Stimulated activated CD8-positive, alpha-beta memory T cell treated with anti-CD3 and anti-CD28 coated beads, Interleukin-15, amount 100 ng/mL, for 48 hours (primary cell): Measurements from ENCODE around the gene RPS4Y1.
"Not testable (repeated sequence)": the region's sequence is repeated elsewhere in the genome, so short reads cannot be mapped to it uniquely, and the experiment has no call there.

Experiments used
- DNase-seq, 2 donors: peaks; one replicate each; pipeline ENCODE4 v3.0.0-alpha.2; 2020; ENCODE audit warnings: low read depth in 2 of 2

Gene RPS4Y1

GRCh38 chrY:2841471-2841893, at the start of gene RPS4Y1:
Gene RPS4Y1, plus strand, starts transcription at chrY:2841602. Its CDS starts 23 bp downstream, at chrY:2841625.
- peak in 1 of 2 donors; percentile 15 for DNase-seq

GRCh38 chrY:2796977-2797523, 44.4 kb upstream of the RPS4Y1 start:
- DNase-seq, result no peak

GRCh38 chrY:2797991-2798390, 43.4 kb upstream of the RPS4Y1 start:
- DNase-seq, result no peak

- no peak for DNase-seq
Measured at GRCh38 chrY:2800246-2800645, 41.2 kb upstream of the RPS4Y1 start.

- DNase-seq, result not testable (repeated sequence)
Measured at GRCh38 chrY:2817146-2817896, 24.1 kb upstream of the RPS4Y1 start.

GRCh38 chrY:2824471-2824870, 16.9 kb upstream of the RPS4Y1 start:
- DNase-seq, result no peak

- no peak for DNase-seq
Measured at GRCh38 chrY:2828497-2828896, 12.9 kb upstream of the RPS4Y1 start.

- no peak for DNase-seq
Measured at GRCh38 chrY:2835230-2835629, 6.2 kb upstream of the RPS4Y1 start.

GRCh38 chrY:2837078-2837477, 4.3 kb upstream of the RPS4Y1 start:
- DNase-seq, result no peak

- no peak for DNase-seq
Measured at GRCh38 chrY:2837932-2838331, 3.5 kb upstream of the RPS4Y1 start.

- DNase-seq, result no peak
Measured at GRCh38 chrY:2846791-2847190, 5.4 kb downstream of the RPS4Y1 start.

- DNase-seq, result no peak
Measured at GRCh38 chrY:2848384-2848783, 7.0 kb downstream of the RPS4Y1 start.

GRCh38 chrY:2849368-2849767, 8.0 kb downstream of the RPS4Y1 start:
- no peak for DNase-seq

- no peak for DNase-seq
Measured at GRCh38 chrY:2854145-2854774, 12.9 kb downstream of the RPS4Y1 start.

- DNase-seq, result no peak
Measured at GRCh38 chrY:2857068-2857467, 15.7 kb downstream of the RPS4Y1 start.

GRCh38 chrY:2857686-2858085, 16.3 kb downstream of the RPS4Y1 start:
- no peak for DNase-seq

GRCh38 chrY:2859782-2860181, 18.4 kb downstream of the RPS4Y1 start:
- no peak for DNase-seq

GRCh38 chrY:2860511-2860910, 19.1 kb downstream of the RPS4Y1 start:
- DNase-seq, result no peak

- no peak for DNase-seq
Measured at GRCh38 chrY:2866581-2866980, 25.2 kb downstream of the RPS4Y1 start.

GRCh38 chrY:2867469-2867868, 26.1 kb downstream of the RPS4Y1 start:
- DNase-seq, result no peak

GRCh38 chrY:2868035-2868607, 26.7 kb downstream of the RPS4Y1 start:
- DNase-seq, result no peak

- not testable (repeated sequence) for DNase-seq
Measured at GRCh38 chrY:2872234-2872633, 30.8 kb downstream of the RPS4Y1 start.

- no peak for DNase-seq
Measured at GRCh38 chrY:2874211-2874610, 32.8 kb downstream of the RPS4Y1 start.
